ENCODE data around the gene POMGNT2.
"Not testable (repeated sequence)": the region's sequence is repeated elsewhere in the genome, so short reads cannot be mapped to it uniquely, and the experiment has no call there.

The POMGNT2 gene

DNA sequence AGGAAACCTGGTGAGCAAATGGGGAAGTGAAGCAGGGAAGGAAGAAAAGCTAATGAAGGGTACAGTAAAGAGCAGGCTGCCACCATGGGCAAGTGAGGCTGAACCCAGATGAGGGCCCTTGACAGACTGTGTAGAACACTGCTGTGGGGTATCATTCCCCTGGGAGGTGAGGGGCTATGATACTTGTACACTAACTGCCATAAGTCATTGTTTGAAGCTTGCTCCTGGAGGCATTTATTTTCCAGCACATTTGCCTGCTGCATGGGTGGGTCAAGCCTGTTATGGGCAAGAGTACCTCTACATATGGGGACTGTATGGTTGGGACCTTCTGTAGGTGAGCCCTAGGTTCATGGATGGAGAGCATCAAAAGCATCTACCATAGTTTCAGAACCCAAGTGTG lies 57.4 kb downstream of the POMGNT2 start:
- Histone ChIP-seq H3K9me3 (ENCODE audit: insufficient read depth, low read depth, low read length) (peaks cover 17% of the 10 kb centered on the region; the same call in 1 of the 2 replicates), H3F3A (ENCODE audit: low read depth) (no peaks in the 10 kb centered on the region), H3K9me2 (replicated peaks; ENCODE audit: low read depth, low read length) (no peaks in the 10 kb centered on the region)

DNA sequence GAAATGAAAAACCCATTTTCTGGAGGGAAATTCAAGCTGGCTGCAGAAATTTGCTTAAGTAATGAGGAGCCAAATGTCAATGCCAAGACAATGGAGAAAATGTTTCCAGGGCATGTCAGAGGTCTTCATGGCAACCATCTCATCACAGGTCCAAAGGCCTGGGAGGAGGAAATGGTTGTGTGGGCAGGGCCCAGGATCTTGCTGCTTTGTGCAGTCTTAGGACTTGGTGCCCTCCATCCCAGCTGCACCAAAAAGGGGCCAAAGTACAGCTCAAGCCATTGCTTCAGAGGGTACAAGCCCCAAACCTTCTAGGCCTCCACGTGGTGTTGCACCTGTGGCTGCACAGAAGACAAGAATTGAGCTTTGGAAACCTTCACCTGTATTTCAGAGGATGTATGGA lies 59.3 kb downstream of the POMGNT2 start:
- Histone ChIP-seq H3K9me3 (ENCODE audit: insufficient read depth, low read depth, low read length) (peaks cover 16% of the 10 kb centered on the region; the same call in 1 of the 2 replicates), H3K4me3 (ENCODE audit: low read length, poor library complexity, severe bottlenecking) (no peak overlapping the region), H4K20me1 (ENCODE audit: insufficient read depth, low read length, poor library complexity, severe bottlenecking) (no peaks in the 10 kb centered on the region), H3K4me1 (ENCODE audit: insufficient read depth, low read length, poor library complexity, severe bottlenecking) (peaks cover 4% of the 10 kb centered on the region), H3K9ac (ENCODE audit: low read depth, low read length, poor library complexity, severe bottlenecking) (no peak overlapping the region), H3K79me2 (ENCODE audit: insufficient read depth, low read length) (no peaks in the 10 kb centered on the region), H3K4me2 (ENCODE audit: low read depth, low read length, poor library complexity, severe bottlenecking) (no peak overlapping the region), H3K9me2 (replicated peaks; ENCODE audit: low read depth, low read length) (no peaks in the 10 kb centered on the region), H3K27me3 (ENCODE audit: insufficient read depth, low read length, poor library complexity, severe bottlenecking) (no peaks in the 10 kb centered on the region), H3K36me3 (ENCODE audit: insufficient read depth, low read length) (no peaks in the 10 kb centered on the region), H3F3A (ENCODE audit: low read depth) (no peaks in the 10 kb centered on the region), H2AFZ (ENCODE audit: low read length) (no peak overlapping the region)
- TF ChIP-seq, protein P1, sequence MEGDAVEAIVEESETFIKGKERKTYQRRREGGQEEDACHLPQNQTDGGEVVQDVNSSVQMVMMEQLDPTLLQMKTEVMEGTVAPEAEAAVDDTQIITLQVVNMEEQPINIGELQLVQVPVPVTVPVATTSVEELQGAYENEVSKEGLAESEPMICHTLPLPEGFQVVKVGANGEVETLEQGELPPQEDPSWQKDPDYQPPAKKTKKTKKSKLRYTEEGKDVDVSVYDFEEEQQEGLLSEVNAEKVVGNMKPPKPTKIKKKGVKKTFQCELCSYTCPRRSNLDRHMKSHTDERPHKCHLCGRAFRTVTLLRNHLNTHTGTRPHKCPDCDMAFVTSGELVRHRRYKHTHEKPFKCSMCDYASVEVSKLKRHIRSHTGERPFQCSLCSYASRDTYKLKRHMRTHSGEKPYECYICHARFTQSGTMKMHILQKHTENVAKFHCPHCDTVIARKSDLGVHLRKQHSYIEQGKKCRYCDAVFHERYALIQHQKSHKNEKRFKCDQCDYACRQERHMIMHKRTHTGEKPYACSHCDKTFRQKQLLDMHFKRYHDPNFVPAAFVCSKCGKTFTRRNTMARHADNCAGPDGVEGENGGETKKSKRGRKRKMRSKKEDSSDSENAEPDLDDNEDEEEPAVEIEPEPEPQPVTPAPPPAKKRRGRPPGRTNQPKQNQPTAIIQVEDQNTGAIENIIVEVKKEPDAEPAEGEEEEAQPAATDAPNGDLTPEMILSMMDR (conservative IDR thresholded peaks at IDR 0.05; ENCODE audit: low read length), result no peak
- no peak for TF ChIP-seq EZH2phosphoT487 (IDR thresholded peaks at IDR 0.05; ENCODE audit: borderline replicate concordance)

More for the DNA sequence above, 57.4 kb downstream of the POMGNT2 start:
- TF ChIP-seq EZH2phosphoT487 (IDR thresholded peaks at IDR 0.05; ENCODE audit: borderline replicate concordance), result no peak
- TF ChIP-seq, protein P1 (conservative IDR thresholded peaks at IDR 0.05; ENCODE audit: low read length), result no peak
- no peak overlapping the region for H3K4me3 ChIP-seq (ENCODE audit: low read length, poor library complexity, severe bottlenecking)
- H2AFZ ChIP-seq (ENCODE audit: low read length), result no peak overlapping the region
- no peaks in the 10 kb centered on the region for H3K4me1 ChIP-seq (ENCODE audit: insufficient read depth, low read length, poor library complexity, severe bottlenecking)
- no peaks in the 10 kb centered on the region for H4K20me1 ChIP-seq (ENCODE audit: insufficient read depth, low read length, poor library complexity, severe bottlenecking)
- no peaks in the 10 kb centered on the region for H3K79me2 ChIP-seq (ENCODE audit: insufficient read depth, low read length)
- no peaks in the 10 kb centered on the region for H3K36me3 ChIP-seq (ENCODE audit: insufficient read depth, low read length)
- no peak overlapping the region for H3K9ac ChIP-seq (ENCODE audit: low read depth, low read length, poor library complexity, severe bottlenecking)
- no peaks in the 10 kb centered on the region for H3K27me3 ChIP-seq (ENCODE audit: insufficient read depth, low read length, poor library complexity, severe bottlenecking)
- no peak overlapping the region for H3K4me2 ChIP-seq (ENCODE audit: low read depth, low read length, poor library complexity, severe bottlenecking)

- H3K27me3 ChIP-seq (ENCODE audit: insufficient read depth, low read length, poor library complexity, severe bottlenecking); H3K79me2 ChIP-seq (ENCODE audit: insufficient read depth, low read length); H3K4me3 ChIP-seq (ENCODE audit: low read length, poor library complexity, severe bottlenecking); H3K9ac ChIP-seq (ENCODE audit: low read depth, low read length, poor library complexity, severe bottlenecking); H3K9me2 ChIP-seq (replicated peaks; ENCODE audit: low read depth, low read length); H4K20me1 ChIP-seq (ENCODE audit: insufficient read depth, low read length, poor library complexity, severe bottlenecking); H3K4me2 ChIP-seq (ENCODE audit: low read depth, low read length, poor library complexity, severe bottlenecking); H3K36me3 ChIP-seq (ENCODE audit: insufficient read depth, low read length); H3K4me1 ChIP-seq (ENCODE audit: insufficient read depth, low read length, poor library complexity, severe bottlenecking); H3F3A ChIP-seq (ENCODE audit: low read depth); H2AFZ ChIP-seq (ENCODE audit: low read length): not testable (repeated sequence)
- H3K9me3 ChIP-seq (ENCODE audit: insufficient read depth, low read depth, low read length), result peaks cover 14% of the 10 kb centered on the region; the same call in 1 of the 2 replicates
Measured at GRCh38 chr3:43045079-43045478, 60.8 kb downstream of the POMGNT2 start.

- peaks cover 8% of the 10 kb centered on the region for H3K4me1 ChIP-seq (ENCODE audit: insufficient read depth, low read length, poor library complexity, severe bottlenecking)
- no peak overlapping the region for H2AFZ ChIP-seq (ENCODE audit: low read length)
- no peak for TF ChIP-seq EZH2phosphoT487 (IDR thresholded peaks at IDR 0.05; ENCODE audit: borderline replicate concordance)
- TF ChIP-seq, protein P1 (conservative IDR thresholded peaks at IDR 0.05; ENCODE audit: low read length), result no peak
- H3K9me3 ChIP-seq (ENCODE audit: insufficient read depth, low read depth, low read length), result peaks cover 14% of the 10 kb centered on the region; the same call in 1 of the 2 replicates
- no peaks in the 10 kb centered on the region for H3K27me3 ChIP-seq (ENCODE audit: insufficient read depth, low read length, poor library complexity, severe bottlenecking)
- H3K4me3 ChIP-seq (ENCODE audit: low read length, poor library complexity, severe bottlenecking), result no peak overlapping the region
- H3K36me3 ChIP-seq (ENCODE audit: insufficient read depth, low read length), result no peaks in the 10 kb centered on the region
- no peaks in the 10 kb centered on the region for H3K79me2 ChIP-seq (ENCODE audit: insufficient read depth, low read length)
- no peaks in the 10 kb centered on the region for H3K9me2 ChIP-seq (replicated peaks; ENCODE audit: low read depth, low read length)
- no peaks in the 10 kb centered on the region for H4K20me1 ChIP-seq (ENCODE audit: insufficient read depth, low read length, poor library complexity, severe bottlenecking)
- H3F3A ChIP-seq (ENCODE audit: low read depth), result no peaks in the 10 kb centered on the region
- no peak overlapping the region for H3K9ac ChIP-seq (ENCODE audit: low read depth, low read length, poor library complexity, severe bottlenecking)
- H3K4me2 ChIP-seq (ENCODE audit: low read depth, low read length, poor library complexity, severe bottlenecking), result no peak overlapping the region
Measured at GRCh38 chr3:43043793-43044192, 62.1 kb downstream of the POMGNT2 start.
